WERI-Rb-1 (cell line): Measurements from ENCODE around the gene SNRNP48.

Experiments
- DNase-seq: peaks from one replicate; pipeline ENCODE4 v3.0.0-alpha.2; 2020
- H3K27ac ChIP-seq: fragments of 250-450 bp; sonication (Bioruptor Pico); 2 replicates; pipeline ENCODE4 v1.5.1; 2020; ENCODE audit warnings: mild to moderate bottlenecking, moderate library complexity
- H3K27me3 ChIP-seq: fragments of 250-450 bp; sonication (Bioruptor Pico); 2 replicates; pipeline ENCODE4 v1.5.1; 2021; ENCODE audit warnings: mild to moderate bottlenecking, low read depth, moderate library complexity; ENCODE audit not compliant: insufficient read depth, severe bottlenecking
- H3K36me3 ChIP-seq: fragments of 250-450 bp; sonication (Bioruptor Pico); 2 replicates; pipeline ENCODE4 v1.5.1; 2020; ENCODE audit warnings: mild to moderate bottlenecking, moderate library complexity
- H3K4me3 ChIP-seq: 2 replicates; pipeline ENCODE4 v1.5.1; 2011; ENCODE audit warnings: low read depth, mild to moderate bottlenecking, control low read depth, low read length
- H3K9me3 ChIP-seq: fragments of 250-450 bp; sonication (Bioruptor Pico); 2 replicates; pipeline ENCODE4 v1.5.1; 2021; ENCODE audit warnings: mild to moderate bottlenecking, moderate library complexity; ENCODE audit not compliant: severe bottlenecking
- TF ChIP-seq, protein P1 (sequence below): IDR thresholded peaks from 2 replicates; pipeline ENCODE4 v1.5.1; 2011; ENCODE audit warnings: low read depth, mild to moderate bottlenecking, control low read depth, inconsistent platforms, low read length

SNRNP48 gene

DNA sequence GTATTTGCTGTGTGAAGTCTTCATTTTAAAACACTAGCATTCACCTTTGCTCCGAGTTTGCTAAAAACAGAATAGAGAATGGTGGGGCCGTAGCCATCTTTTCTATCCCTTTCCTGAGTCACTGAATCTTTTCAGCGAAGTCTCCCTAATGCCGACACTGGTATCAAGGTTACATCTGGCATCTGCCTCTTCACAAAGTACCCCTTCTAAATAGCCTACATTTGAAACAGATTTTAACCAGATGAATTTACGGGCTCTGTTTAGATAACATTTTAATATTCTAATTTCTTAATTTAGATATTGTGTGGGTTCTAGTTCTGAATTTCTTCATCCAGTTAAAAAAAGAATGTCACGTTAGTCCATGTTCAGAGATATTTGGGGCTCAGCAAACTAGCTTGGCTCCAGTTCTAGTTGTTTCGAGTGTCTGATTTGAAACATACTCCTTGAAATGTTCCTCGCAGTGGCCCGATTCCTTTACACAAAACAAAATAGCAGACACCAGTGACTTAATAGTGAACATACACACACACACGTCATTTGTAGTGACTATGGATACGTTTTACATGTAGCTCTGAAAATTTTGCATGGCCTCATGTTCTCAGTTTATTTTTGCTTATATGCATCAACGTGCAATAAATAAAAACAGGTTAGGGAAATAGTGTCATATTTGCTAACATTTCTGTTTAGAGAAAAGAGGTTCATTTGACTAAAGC, 33.4 kb upstream of the SNRNP48 start:
- Histone ChIP-seq H3K9me3 (no peaks in the 10 kb centered on the region), H3K27me3 (no peaks in the 10 kb centered on the region), H3K4me3 (no peak overlapping the region), H3K27ac (no peak overlapping the region), H3K36me3 (no peaks in the 10 kb centered on the region)
- DNase-seq = no peak
- TF ChIP-seq, protein P1, sequence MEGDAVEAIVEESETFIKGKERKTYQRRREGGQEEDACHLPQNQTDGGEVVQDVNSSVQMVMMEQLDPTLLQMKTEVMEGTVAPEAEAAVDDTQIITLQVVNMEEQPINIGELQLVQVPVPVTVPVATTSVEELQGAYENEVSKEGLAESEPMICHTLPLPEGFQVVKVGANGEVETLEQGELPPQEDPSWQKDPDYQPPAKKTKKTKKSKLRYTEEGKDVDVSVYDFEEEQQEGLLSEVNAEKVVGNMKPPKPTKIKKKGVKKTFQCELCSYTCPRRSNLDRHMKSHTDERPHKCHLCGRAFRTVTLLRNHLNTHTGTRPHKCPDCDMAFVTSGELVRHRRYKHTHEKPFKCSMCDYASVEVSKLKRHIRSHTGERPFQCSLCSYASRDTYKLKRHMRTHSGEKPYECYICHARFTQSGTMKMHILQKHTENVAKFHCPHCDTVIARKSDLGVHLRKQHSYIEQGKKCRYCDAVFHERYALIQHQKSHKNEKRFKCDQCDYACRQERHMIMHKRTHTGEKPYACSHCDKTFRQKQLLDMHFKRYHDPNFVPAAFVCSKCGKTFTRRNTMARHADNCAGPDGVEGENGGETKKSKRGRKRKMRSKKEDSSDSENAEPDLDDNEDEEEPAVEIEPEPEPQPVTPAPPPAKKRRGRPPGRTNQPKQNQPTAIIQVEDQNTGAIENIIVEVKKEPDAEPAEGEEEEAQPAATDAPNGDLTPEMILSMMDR = no peak

DNA sequence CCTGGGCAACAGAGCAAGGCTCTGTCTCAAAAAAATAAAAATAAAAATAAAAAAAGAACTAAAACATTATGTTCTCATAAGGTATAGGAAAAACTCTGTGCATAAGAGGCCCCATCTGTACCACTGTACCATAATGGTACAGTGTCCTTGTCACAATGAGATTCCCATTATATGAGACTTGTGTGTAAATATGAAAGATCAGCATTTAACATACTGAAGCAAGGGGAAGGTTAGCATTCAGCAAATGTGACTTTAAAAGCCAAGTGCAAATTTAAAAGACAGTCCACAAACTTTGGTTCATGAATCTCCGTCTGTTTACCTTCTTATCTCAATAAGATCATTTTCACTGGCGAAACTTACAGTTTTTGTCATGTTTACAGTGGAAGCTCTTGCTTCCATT, 32.3 kb upstream of the SNRNP48 start:
- Histone ChIP-seq H3K27ac (no peak overlapping the region), H3K9me3 (no peaks in the 10 kb centered on the region), H3K36me3 (no peaks in the 10 kb centered on the region), H3K27me3 (no peaks in the 10 kb centered on the region), H3K4me3 (no peak overlapping the region)
- no peak for DNase-seq
- TF ChIP-seq, protein P1 = no peak

DNA sequence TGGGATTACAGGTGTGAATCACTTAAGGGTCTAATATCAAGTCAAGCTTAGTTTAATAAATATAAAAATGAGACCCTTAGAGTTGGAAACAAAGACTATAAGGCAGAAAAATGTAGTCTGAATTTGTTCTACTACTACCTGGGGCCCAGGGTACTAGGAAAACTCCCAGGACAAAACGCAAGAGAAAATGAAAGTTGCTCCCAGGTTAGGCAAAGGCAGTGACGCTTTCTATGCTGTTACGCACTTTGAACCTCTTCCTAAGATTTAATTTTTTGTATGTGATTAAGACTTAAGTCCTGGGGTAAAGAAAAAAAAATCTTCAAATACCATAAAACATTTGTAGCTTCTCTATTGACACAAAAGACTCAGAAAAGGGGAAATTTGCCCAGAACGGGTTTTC, 31.2 kb upstream of the SNRNP48 start:
- H3K27ac ChIP-seq = no peak overlapping the region
- no peaks in the 10 kb centered on the region for H3K36me3 ChIP-seq

DNA sequence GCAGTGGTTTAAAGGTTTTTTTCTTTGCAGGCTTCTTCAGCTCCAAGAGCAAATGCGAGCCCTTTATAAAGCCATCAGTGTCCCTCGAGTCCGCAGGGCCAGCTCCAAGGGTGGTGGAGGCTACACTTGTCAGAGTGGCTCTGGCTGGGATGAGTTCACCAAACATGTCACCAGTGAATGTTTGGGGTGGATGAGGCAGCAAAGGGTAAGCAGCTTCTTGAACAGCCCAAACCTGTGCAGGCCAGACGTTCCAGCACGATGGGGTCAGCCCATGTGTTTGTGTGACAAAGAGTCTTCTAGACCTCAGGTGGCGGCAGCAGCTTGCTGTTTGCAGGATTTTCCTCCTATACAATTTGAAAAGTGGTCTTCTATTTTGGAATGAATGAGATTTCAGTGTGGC, 30.8 kb upstream of the SNRNP48 start:
- Histone ChIP-seq H3K9me3 (no peaks in the 10 kb centered on the region), H3K36me3 (no peaks in the 10 kb centered on the region), H3K27me3 (no peaks in the 10 kb centered on the region), H3K4me3 (no peak overlapping the region), H3K27ac (no peak overlapping the region)
- TF ChIP-seq, protein P1 = no peak
- no peak for DNase-seq

More for the DNA sequence above, 31.2 kb upstream of the SNRNP48 start:
- TF ChIP-seq, protein P1 = no peak
- H3K27me3 ChIP-seq = no peaks in the 10 kb centered on the region
- no peak overlapping the region for H3K4me3 ChIP-seq
- H3K9me3 ChIP-seq = no peaks in the 10 kb centered on the region
- DNase-seq = no peak

DNA sequence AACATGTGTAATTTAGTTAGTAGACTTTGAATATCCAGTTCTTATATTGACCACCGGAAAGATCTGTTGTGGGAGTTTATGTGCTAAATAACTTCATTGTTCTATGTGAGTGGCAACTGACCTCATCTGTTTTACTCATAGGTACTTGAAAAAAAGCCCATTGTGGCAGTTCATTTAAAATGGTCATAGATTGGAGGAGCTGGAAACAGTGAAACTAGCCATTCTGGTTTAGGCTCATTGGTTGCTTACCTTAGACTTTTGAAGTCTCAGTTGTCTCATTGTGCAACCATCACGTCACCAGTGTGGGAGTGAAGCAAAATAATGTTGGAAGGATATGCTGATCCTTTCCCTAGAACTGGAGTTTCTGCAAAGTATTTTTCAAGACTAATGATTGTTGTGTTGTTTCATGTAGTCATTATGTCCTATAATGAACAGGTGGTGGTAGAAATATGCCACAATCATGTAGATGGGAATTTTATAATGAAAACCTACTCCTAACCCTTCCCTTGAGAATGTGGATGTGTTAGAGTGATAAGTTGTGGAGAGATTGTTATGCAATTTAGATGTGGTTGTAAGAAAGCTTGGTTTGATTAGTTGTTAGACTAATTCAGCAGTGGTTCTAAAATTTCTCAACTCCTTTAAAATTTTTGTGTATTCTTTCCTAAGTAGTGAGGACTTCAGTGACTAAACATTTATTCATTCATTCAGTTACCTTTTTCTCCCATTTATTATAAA, 30.2 kb upstream of the SNRNP48 start:
- Histone ChIP-seq H3K27me3 (no peaks in the 10 kb centered on the region), H3K27ac (no peak overlapping the region), H3K36me3 (no peaks in the 10 kb centered on the region), H3K9me3 (no peaks in the 10 kb centered on the region), H3K4me3 (no peak overlapping the region)
- DNase-seq = no peak
- TF ChIP-seq, protein P1 = no peak
